CD4-positive, alpha-beta T cell treated with Interleukin-6 for 4 hours (primary cell): ENCODE measurements around the gene AQP3.
"Not testable (repeated sequence)": the region's sequence is repeated elsewhere in the genome, so short reads cannot be mapped to it uniquely, and the experiment has no call there.

Experiments used
- DNase-seq: peaks from one replicate; pipeline ENCODE4 v3.0.0-alpha.2; 2020; ENCODE audit warnings: mixed read lengths

The AQP3 gene

GRCh38 chr9:33446946-33447798, at the start of gene AQP3:
Gene AQP3, minus strand, starts transcription at chr9:33447593. Its CDS starts 63 bp downstream, at chr9:33447530.
- DNase-seq, result peak; percentile 82

GRCh38 chr9:33493819-33494218, 46.4 kb upstream of the AQP3 start:
- not testable (repeated sequence) for DNase-seq

GRCh38 chr9:33489066-33489465, 41.7 kb upstream of the AQP3 start:
- no peak for DNase-seq

- DNase-seq, result not testable (repeated sequence)
Observed at GRCh38 chr9:33485312-33485711, 37.9 kb upstream of the AQP3 start.

- no peak for DNase-seq
Observed at GRCh38 chr9:33480976-33481375, 33.6 kb upstream of the AQP3 start.

GRCh38 chr9:33480106-33480505, 32.7 kb upstream of the AQP3 start:
- no peak for DNase-seq

- DNase-seq, result no peak
Observed at GRCh38 chr9:33476503-33476902, 29.1 kb upstream of the AQP3 start.

GRCh38 chr9:33475357-33475756, 28.0 kb upstream of the AQP3 start:
- no peak for DNase-seq

- peak; percentile 99 for DNase-seq
Observed at GRCh38 chr9:33473643-33474352, 26.4 kb upstream of the AQP3 start, which contains the start of gene NOL6. Gene NOL6, minus strand, starts transcription at chr9:33473924. Its CDS starts 82 bp downstream, at chr9:33473842.

GRCh38 chr9:33472881-33473615, 25.7 kb upstream of the AQP3 start:
- DNase-seq, result no peak

GRCh38 chr9:33472171-33472880, 24.9 kb upstream of the AQP3 start:
- no peak for DNase-seq

- DNase-seq, result no peak
Observed at GRCh38 chr9:33471361-33471760, 24.0 kb upstream of the AQP3 start.

GRCh38 chr9:33469891-33470290, 22.5 kb upstream of the AQP3 start:
- no peak for DNase-seq

- DNase-seq, result no peak
Observed at GRCh38 chr9:33468797-33469621, 21.6 kb upstream of the AQP3 start.

- no peak for DNase-seq
Observed at GRCh38 chr9:33468215-33468730, 20.9 kb upstream of the AQP3 start.

- no peak for DNase-seq
Observed at GRCh38 chr9:33467526-33467925, 20.1 kb upstream of the AQP3 start.

GRCh38 chr9:33466565-33467495, 19.4 kb upstream of the AQP3 start:
- DNase-seq, result peak; percentile 81

- no peak for DNase-seq
Observed at GRCh38 chr9:33465596-33466564, 18.5 kb upstream of the AQP3 start.

- no peak for DNase-seq
Observed at GRCh38 chr9:33465096-33465495, 17.7 kb upstream of the AQP3 start.
